Suprapubic skin (tissue), 4 donors: ENCODE data around the gene SMG6. TPM values are rescaled to one million over a fixed set of nuclear protein-coding genes. Genes with fewer than 3 reads are reported as not detected.
"Not testable (repeated sequence)": the region's sequence is repeated elsewhere in the genome, so short reads cannot be mapped to it uniquely, and the experiment has no call there.

ENCODE experiments used
- DNase-seq, 2 donors: peaks; one replicate each; pipeline ENCODE4 v3.0.0-alpha.2; 2019; ENCODE audit warnings: low spot score in 2 of 2
- H3K27ac ChIP-seq: fragments of 200-600 bp; sonication (generic); one replicate; pipeline ENCODE4 v1.5.1; 2019
- H3K27me3 ChIP-seq: fragments of 200-600 bp; sonication (generic); one replicate; pipeline ENCODE4 v1.5.1; 2019
- H3K36me3 ChIP-seq: fragments of 200-600 bp; sonication (generic); one replicate; pipeline ENCODE4 v1.5.1; 2019
- H3K4me1 ChIP-seq: fragments of 200-600 bp; sonication (generic); one replicate; pipeline ENCODE4 v1.5.1; 2019
- H3K4me3 ChIP-seq: fragments of 200-600 bp; sonication (generic); one replicate; pipeline ENCODE4 v1.5.1; 2019; ENCODE audit warnings: mild to moderate bottlenecking
- H3K9me3 ChIP-seq: fragments of 200-600 bp; sonication (generic); one replicate; pipeline ENCODE4 v1.5.1; 2019
- EP300 ChIP-seq: sonication (generic); formaldehyde crosslinking; IDR thresholded peaks from one replicate; pipeline ENCODE4 v1.6.1; 2017; ENCODE audit warnings: antibody characterized with exemption
- POLR2A ChIP-seq, 2 donors: fragments of 450-650 bp; IDR thresholded peaks; one replicate each; pipeline ENCODE4 v1.6.1; 2017; ENCODE audit warnings: antibody characterized with exemption in 2 of 2, mild to moderate bottlenecking in 2 of 2, moderate library complexity in 2 of 2
- POLR2AphosphoS5 ChIP-seq, 3 donors: sonication (generic); formaldehyde crosslinking; IDR thresholded peaks; one replicate each; pipeline ENCODE4 v1.6.1; 2017; ENCODE audit warnings: antibody characterized with exemption in 3 of 3
- WGBS: methylation state at CpG from one replicate; pipeline ENCODE4 v1.1.5; 2018; 5-methylcytosine and 5-hydroxymethylcytosine counted together
- total RNA-seq, 4 donors: library from RNA; depleted of rRNA; stranded (reverse); fragments of >200 nt; gene quantifications; one replicate each; pipeline ENCODE4 v1.1.0, GENCODE V29; 2016
- TF ChIP-seq, protein P1 (sequence below), 2 donors: fragments of 200-600 bp in 1 of 2; fragments of 450-650 bp in 1 of 2; sonication (generic) in 1 of 2; IDR thresholded peaks; one replicate each; pipeline ENCODE4 v1.5.1; 2016 to 2019; ENCODE audit warnings: antibody characterized with exemption in 2 of 2, mild to moderate bottlenecking in 1 of 2, moderate library complexity in 1 of 2

The SMG6 gene
- total RNA-seq, 4 donors from 2014 or later: 29.6 to 58.6 (median 45.5) TPM

DNA sequence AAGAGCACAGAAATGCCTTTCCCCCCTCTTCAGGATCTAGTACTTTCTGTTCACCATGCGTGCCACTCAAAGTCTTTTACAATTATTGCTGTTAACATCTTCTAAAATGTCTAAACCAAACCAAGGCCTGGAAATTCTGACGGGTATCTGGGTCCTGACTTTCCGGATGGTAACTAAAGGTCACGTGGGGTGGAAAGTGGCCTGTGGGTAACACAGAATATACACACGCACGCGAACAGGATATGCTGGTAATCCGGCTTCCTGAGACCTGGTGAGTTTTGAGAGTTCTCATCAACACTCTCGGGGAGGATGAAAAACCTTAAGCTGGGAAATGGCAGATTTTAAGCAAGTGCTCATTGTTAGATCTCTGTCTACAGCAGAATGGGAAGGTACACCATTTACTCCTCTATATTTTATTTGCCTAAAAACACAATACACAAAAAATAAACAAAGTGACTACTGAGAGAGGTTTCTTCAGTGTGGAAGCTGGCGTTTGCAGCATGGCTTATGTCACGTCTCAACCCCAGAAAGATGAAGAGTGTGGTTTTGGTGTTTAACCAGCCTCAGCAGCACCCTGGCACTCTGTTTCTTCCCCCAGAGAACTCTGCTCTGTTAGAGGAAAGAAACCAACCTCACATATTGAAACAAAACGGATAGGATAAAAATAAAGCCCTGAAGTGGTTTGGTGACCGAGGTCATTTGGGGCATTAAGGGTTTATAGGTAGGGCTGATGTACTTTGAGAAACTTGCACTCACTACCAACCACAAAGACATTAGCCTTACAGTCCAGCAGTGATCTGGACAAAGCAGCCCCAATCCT, 37.3 kb downstream of the SMG6 start:
- H3K9me3 ChIP-seq: no peaks in the 10 kb centered on the region
- H3K4me1 ChIP-seq: peaks cover 27% of the 10 kb centered on the region
- TF ChIP-seq POLR2AphosphoS5 (IDR thresholded peaks at IDR 0.05): no peak
- H3K27me3 ChIP-seq: no peaks in the 10 kb centered on the region
- 86% methylated on average over 13 of the region's 13 CpGs for WGBS
- H3K4me3 ChIP-seq: no peak overlapping the region
- no peak overlapping the region for H3K27ac ChIP-seq
- H3K36me3 ChIP-seq: peaks cover 6% of the 10 kb centered on the region
- no peak for DNase-seq

DNA sequence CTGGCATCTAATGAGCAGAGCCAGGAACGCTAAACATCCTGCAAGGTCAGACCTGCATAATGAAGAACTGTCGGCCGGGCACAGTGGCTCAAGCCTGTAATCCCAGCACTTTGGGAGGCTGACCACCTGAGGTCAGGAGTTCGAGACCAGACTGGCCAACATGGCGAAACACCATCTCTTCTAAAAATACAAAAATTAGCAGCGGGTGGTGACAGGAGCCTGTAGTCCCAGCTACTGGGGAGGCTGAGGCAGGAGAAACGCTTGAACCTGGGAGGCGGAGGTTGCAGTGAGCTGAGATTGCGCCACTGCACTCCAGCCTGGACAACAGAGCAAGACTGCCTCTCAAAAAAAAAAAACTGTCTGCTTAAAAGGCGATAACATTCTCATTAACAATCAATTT, 38.4 kb downstream of the SMG6 start:
- not testable (repeated sequence) for H3K9me3 ChIP-seq, H3K27me3 ChIP-seq, DNase-seq, H3K36me3 ChIP-seq, H3K4me3 ChIP-seq, H3K27ac ChIP-seq
- 94% methylated on average over 10 of the region's 10 CpGs for WGBS
- peaks cover 27% of the 10 kb centered on the region for H3K4me1 ChIP-seq

DNA sequence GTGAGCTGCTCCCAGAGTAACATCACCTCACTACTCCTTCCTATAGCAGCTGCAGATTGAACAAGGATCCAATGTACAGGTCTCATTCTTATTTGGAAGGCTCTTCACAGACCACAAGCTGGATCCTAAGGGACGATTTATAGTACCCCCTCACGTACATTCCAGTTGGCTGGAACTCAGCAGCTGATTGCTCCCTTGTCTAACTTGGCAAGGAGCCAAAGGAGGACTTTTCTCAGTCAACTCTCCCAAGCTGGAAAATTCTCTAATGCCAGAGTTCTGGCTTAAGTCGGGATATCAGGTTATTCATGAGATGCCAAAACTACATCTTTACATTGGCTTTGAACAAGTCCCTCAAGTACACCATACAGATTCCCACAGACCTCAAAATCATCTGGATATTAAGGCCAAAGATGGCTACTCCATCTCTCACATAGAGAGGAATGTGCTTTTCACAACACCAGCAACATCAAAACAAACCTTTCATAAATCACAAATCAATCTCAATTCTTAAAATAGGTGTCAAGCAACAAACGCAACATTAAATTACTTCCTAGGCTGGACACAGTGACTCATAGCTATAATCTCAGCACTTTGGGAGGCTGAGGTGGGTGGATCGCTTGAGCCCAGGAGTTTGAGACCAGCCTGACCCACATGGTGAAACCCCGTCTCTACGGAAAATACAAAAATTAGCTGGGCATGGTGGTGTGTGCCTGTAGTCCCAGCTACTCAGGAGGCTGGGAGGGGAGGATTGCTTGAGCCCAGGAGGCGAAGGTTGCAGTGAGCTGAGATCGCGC, 39.3 kb downstream of the SMG6 start:
- no peak for DNase-seq
- Histone ChIP-seq H3K36me3 (no peaks in the 10 kb centered on the region), H3K27ac (no peak overlapping the region), H3K4me1 (peaks cover 27% of the 10 kb centered on the region), H3K4me3 (no peak overlapping the region), H3K27me3 (no peaks in the 10 kb centered on the region), H3K9me3 (no peaks in the 10 kb centered on the region)
- TF ChIP-seq POLR2AphosphoS5 (IDR thresholded peaks at IDR 0.05): no peak
- TF ChIP-seq EP300: no peak
- TF ChIP-seq, protein P1, sequence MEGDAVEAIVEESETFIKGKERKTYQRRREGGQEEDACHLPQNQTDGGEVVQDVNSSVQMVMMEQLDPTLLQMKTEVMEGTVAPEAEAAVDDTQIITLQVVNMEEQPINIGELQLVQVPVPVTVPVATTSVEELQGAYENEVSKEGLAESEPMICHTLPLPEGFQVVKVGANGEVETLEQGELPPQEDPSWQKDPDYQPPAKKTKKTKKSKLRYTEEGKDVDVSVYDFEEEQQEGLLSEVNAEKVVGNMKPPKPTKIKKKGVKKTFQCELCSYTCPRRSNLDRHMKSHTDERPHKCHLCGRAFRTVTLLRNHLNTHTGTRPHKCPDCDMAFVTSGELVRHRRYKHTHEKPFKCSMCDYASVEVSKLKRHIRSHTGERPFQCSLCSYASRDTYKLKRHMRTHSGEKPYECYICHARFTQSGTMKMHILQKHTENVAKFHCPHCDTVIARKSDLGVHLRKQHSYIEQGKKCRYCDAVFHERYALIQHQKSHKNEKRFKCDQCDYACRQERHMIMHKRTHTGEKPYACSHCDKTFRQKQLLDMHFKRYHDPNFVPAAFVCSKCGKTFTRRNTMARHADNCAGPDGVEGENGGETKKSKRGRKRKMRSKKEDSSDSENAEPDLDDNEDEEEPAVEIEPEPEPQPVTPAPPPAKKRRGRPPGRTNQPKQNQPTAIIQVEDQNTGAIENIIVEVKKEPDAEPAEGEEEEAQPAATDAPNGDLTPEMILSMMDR (IDR thresholded peaks at IDR 0.05): no peak
- 72% methylated on average over 10 of the region's 10 CpGs for WGBS

DNA sequence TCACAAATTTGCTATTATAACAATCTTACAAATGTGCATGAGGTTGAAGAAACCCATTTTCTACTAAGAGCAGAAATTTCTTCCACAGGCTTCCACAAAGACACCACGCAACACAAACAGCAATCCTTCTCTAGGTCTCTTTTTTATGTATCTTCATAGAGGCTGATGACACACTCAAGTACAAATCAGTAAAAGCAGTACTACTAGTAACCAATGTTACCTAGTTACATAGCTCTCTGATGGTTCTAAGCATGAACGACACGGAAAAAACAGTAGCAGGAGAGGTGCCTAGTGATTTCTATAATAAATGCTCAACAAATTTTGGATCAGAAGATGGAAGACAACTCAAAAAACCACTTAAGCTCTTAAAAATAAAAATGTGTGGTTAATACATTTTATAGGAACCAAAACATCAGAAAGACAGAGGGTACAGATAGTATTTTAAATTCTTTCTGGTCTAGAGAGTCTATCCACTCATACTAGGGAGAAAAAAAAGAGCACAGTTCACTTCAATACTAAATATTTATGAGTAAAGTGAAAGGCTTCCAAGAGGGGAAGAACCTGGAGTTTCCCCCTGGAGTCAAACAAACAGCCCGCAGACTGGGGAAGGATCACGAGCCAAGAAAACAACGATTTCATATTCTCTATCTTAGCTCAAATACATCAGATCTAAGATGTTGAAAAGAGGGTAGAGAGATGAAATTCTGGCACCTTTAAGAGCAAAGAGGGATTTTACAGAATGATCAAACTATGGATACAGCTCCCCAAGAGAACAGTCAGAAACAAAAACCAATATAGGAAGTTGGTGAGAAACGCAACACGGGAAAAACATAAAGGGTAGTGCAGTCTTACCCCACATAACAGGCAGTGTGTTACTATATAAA, 40.2 kb downstream of the SMG6 start:
- H3K27ac ChIP-seq: no peak overlapping the region
- peaks cover 27% of the 10 kb centered on the region for H3K4me1 ChIP-seq
- no peak for DNase-seq
- no peaks in the 10 kb centered on the region for H3K36me3 ChIP-seq
- H3K27me3 ChIP-seq: no peaks in the 10 kb centered on the region
- no peaks in the 10 kb centered on the region for H3K9me3 ChIP-seq
- TF ChIP-seq, protein P1 (IDR thresholded peaks at IDR 0.05): no peak
- TF ChIP-seq POLR2AphosphoS5 (IDR thresholded peaks at IDR 0.05) (no peak), EP300 (no peak), POLR2A (IDR thresholded peaks at IDR 0.05) (no peak)
- WGBS: 54% methylated on average over 8 of the region's 8 CpGs
- no peak overlapping the region for H3K4me3 ChIP-seq

DNA sequence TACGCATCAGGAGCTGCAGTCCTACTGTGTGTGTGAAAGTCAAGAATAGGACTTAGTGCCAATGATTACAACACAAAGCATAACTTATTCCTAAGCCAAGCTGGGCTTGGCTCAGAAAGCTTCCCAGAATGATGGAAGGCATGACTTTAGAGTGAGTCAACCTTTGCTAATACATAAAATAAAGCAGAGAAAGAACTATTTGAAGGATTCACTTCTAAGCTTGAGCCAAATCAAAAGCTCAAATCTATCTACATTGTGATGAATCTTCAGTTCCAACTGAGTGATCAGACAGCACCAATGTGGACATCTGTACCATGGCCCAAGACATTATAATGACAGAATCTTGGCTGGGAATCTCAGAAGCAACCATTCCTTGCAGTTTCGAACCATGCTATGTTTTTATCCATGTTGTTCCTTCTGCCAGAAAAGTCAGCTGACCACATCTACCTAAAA, 41.4 kb downstream of the SMG6 start:
- no peak overlapping the region for H3K27ac ChIP-seq
- TF ChIP-seq POLR2AphosphoS5 (IDR thresholded peaks at IDR 0.05) (no peak), EP300 (no peak), POLR2A (IDR thresholded peaks at IDR 0.05) (no peak)
- TF ChIP-seq, protein P1 (IDR thresholded peaks at IDR 0.05): no peak

More for the DNA sequence above, 41.4 kb downstream of the SMG6 start:
- Histone ChIP-seq H3K27me3 (no peaks in the 10 kb centered on the region), H3K4me3 (no peak overlapping the region), H3K4me1 (peaks cover 27% of the 10 kb centered on the region), H3K36me3 (no peaks in the 10 kb centered on the region), H3K9me3 (no peaks in the 10 kb centered on the region)
- WGBS: 42% methylated on average over 2 of the region's 2 CpGs
- no peak for DNase-seq
